GM10248 (cell line): ENCODE measurements around the gene RHD.
A peak's percentile ranks its signal among the peaks of the same experiment; 100 is the strongest.
"Not testable (repeated sequence)": the region's sequence is repeated elsewhere in the genome, so short reads cannot be mapped to it uniquely, and the experiment has no call there.

ENCODE experiments used
- CTCF ChIA-PET: fragments of 300-600 bp; sonication (Branson Sonifier 250); formaldehyde crosslinking; extraction: SDS; loops from one replicate; lab custom pipeline; 2021; ENCODE audit warnings: antibody characterized with exemption; lab: Yijun Ruan, JAX
- POLR2A ChIA-PET: fragments of 350-650 bp; sonication (Branson Sonifier 250); formaldehyde crosslinking; extraction: SDS; loops from one replicate; lab custom pipeline; 2020; ENCODE audit warnings: antibody characterized with exemption; lab: Yijun Ruan, JAX
- DNase-seq: peaks from one replicate; pipeline ENCODE4 v3.0.0; 2012; ENCODE audit errors: extremely low spot score
- TF ChIP-seq, protein P1 (sequence below): IDR thresholded peaks from 2 replicates; pipeline ENCODE4 v1.5.1; 2012; ENCODE audit warnings: mild to moderate bottlenecking, low read depth; ENCODE audit errors: extremely low read depth, missing control alignments, control extremely low read depth

RHD gene

DNA sequence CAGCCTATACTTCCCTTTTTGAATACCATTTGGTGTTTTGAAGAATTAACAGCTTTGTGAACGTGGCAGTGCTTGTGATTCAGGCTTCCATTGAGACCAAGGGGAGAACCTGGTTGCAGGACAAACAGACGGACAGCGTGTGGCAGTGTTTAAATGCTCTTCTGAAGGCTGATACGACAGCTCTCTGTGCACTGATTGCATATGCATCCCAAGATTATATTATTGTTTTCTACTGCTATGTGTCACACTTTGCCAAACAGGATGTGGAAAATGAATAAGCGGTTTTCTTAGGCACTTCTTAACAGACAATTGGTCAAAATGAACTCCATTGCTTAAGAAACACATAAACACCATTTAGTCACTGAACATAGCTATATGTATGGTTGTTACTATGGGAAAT, 57.6 kb downstream of the RHD start:
- DNase-seq, CTCF ChIA-PET, POLR2A ChIA-PET: not testable (repeated sequence)

DNA sequence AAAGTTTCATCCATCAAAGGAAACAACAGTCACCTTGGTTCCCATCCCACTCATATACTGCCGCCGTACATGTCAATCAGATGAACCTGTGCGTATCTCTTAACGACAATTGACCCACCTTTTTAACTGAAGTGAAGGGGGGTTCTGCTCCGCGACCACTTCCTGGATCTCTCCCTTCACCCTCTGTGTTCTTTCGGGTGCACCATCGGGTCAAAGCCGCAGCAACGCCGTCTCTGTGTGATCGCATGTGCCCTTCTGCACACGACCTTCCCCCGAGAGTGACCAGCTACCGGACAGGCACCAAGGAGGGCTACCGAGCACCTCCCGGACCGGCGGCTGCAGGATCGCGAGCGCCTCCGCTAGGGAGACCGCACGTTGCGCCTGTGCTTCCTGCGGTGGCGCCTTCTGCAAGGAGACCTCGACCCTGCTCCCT, 64.6 kb downstream of the RHD start:
- POLR2A ChIA-PET, DNase-seq, CTCF ChIA-PET: not testable (repeated sequence)
- TF ChIP-seq, protein P1, sequence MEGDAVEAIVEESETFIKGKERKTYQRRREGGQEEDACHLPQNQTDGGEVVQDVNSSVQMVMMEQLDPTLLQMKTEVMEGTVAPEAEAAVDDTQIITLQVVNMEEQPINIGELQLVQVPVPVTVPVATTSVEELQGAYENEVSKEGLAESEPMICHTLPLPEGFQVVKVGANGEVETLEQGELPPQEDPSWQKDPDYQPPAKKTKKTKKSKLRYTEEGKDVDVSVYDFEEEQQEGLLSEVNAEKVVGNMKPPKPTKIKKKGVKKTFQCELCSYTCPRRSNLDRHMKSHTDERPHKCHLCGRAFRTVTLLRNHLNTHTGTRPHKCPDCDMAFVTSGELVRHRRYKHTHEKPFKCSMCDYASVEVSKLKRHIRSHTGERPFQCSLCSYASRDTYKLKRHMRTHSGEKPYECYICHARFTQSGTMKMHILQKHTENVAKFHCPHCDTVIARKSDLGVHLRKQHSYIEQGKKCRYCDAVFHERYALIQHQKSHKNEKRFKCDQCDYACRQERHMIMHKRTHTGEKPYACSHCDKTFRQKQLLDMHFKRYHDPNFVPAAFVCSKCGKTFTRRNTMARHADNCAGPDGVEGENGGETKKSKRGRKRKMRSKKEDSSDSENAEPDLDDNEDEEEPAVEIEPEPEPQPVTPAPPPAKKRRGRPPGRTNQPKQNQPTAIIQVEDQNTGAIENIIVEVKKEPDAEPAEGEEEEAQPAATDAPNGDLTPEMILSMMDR = peak; percentile 29

GRCh38 chr1:25337483-25338187, 65.3 kb downstream of the RHD start:
- POLR2A ChIA-PET, CTCF ChIA-PET: not testable (repeated sequence)

GRCh38 chr1:25338188-25338981, 66.1 kb downstream of the RHD start, which contains the start of gene TMEM50A:
TMEM50A (plus strand) TSS chr1:25338334; CDS start chr1:25340487, 2,153 bp downstream.
- DNase-seq = peak; percentile 92
- POLR2A ChIA-PET = no interaction called here
- CTCF ChIA-PET = no interaction called here
- TF ChIP-seq, protein P1 = no peak

More at GRCh38 chr1:25337483-25338187, 65.3 kb downstream of the RHD start:
- DNase-seq = not testable (repeated sequence)

- CTCF ChIA-PET = no interaction called here
- TF ChIP-seq, protein P1 = no peak
- no peak for DNase-seq
- POLR2A ChIA-PET = no interaction called here
Measured at GRCh38 chr1:25338986-25339385, 66.7 kb downstream of the RHD start.

DNA sequence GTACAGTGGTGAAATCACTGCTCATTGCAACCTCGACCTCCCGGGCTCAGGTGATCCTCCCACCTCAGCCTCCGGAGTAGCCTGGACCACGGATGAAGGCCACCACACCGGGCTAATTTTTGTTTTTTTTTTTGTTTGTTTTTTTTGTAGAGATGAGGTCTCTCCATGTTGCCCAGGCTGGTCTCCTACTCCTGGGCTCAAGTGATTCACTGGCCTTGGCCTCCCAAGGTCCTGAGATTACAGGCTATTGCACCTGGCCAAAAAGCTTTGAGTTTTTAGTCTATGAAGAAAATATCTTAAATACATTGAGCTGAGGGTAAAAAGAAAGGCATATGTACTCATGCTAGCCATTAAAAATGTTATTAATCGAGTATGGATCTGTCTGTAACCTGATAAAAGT, 69.4 kb downstream of the RHD start:
- CTCF ChIA-PET = no interaction called here
- no peak for DNase-seq
- POLR2A ChIA-PET = interaction anchor here (1.0 kb wide), 1 partner anchor 94 kb away, joined by 3 read pairs; the partner anchor contains the start of gene RSRP1
- TF ChIP-seq, protein P1 = no peak

DNA sequence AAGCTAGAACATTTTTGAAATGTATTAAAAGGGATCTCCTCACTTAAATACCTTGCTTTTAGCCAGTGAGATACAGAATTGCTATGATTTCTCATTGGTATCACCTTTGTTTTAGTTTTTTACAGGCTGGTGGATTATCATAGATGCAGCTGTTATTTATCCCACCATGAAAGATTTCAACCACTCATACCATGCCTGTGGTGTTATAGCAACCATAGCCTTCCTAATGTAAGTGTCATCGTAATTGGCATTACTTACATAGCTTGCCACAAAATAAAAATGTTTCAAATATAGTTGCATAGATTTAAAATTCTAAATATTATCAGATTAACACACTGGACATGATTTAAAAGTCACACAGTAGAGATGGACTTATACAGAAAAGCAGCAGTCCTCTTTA, 70.5 kb downstream of the RHD start:
- POLR2A ChIA-PET = interaction anchor here (0.6 to 1.0 kb wide), 2 partner anchors 82 to 95 kb away, joined by 3 to 4 read pairs; partner anchors contain the start of gene RSRP1
- TF ChIP-seq, protein P1 = no peak
- no peak for DNase-seq
- CTCF ChIA-PET = no interaction called here
